Activated CD8-positive, alpha-beta memory T cell treated with anti-CD3 and anti-CD28 coated beads, Interleukin-2, amount 10 ng/mL, durations not matched to agents 7 days and 5 days (primary cell): ENCODE results near the gene ACSF3. TPM values are rescaled to one million over a fixed set of nuclear protein-coding genes. Genes with fewer than 3 reads are reported as not detected.
A peak's percentile ranks its signal among the peaks of the same experiment; 100 is the strongest.
"Not testable (repeated sequence)": the region's sequence is repeated elsewhere in the genome, so short reads cannot be mapped to it uniquely, and the experiment has no call there.

Source experiments
- ATAC-seq: fragments of 150-1000 bp; cut with Tn5 transposase; one replicate; pipeline ENCODE4 v1.10.0; 2021; ENCODE audit warnings: moderate library complexity
- CTCF ChIA-PET: fragments of 350-600 bp; sonication (Branson Sonifier 250); formaldehyde crosslinking; loops from one replicate; lab custom pipeline; 2021; ENCODE audit warnings: antibody characterized with exemption; lab: Charles Lee
- DNase-seq: peaks from one replicate; pipeline ENCODE4 v3.0.0-alpha.2; 2020
- H3K27ac Mint-ChIP-seq: one replicate; pipeline ENCODE4 v1.8.0; 2021; ENCODE audit warnings: mild to moderate bottlenecking, mixed read lengths
- H3K27me3 Mint-ChIP-seq: one replicate; pipeline ENCODE4 v1.8.0; 2021; ENCODE audit warnings: mixed read lengths
- H3K36me3 Mint-ChIP-seq: one replicate; pipeline ENCODE4 v1.8.0; 2021; ENCODE audit warnings: mild to moderate bottlenecking, mixed read lengths
- H3K4me1 Mint-ChIP-seq: one replicate; pipeline ENCODE4 v1.8.0; 2021; ENCODE audit warnings: mixed read lengths
- H3K4me3 Mint-ChIP-seq: one replicate; pipeline ENCODE4 v1.8.0; 2021; ENCODE audit warnings: mild to moderate bottlenecking, moderate library complexity, mixed read lengths
- H3K9me3 Mint-ChIP-seq: one replicate; pipeline ENCODE4 v1.8.0; 2022; ENCODE audit warnings: low read depth, mixed read lengths
- total RNA-seq, 2 experiments: library from RNA; stranded (reverse); gene quantifications; one replicate each; pipeline ENCODE4 v1.2.3, GENCODE V29; 2021

ACSF3 gene
- total RNA-seq, 2 experiments from 2014 or later: 43.6 to 56.7 TPM

GRCh38 chr16:89179148-89179484, 85.5 kb downstream of the ACSF3 start:
- H3K36me3 Mint-ChIP-seq: no peaks in the 10 kb centered on the region
- no peaks in the 10 kb centered on the region for H3K27me3 Mint-ChIP-seq
- DNase-seq (no peak), ATAC-seq (no peak)
- H3K9me3 Mint-ChIP-seq: no peaks in the 10 kb centered on the region
- CTCF ChIA-PET: no interaction called here
- no peaks in the 10 kb centered on the region for H3K4me1 Mint-ChIP-seq
- H3K4me3 Mint-ChIP-seq: no peak overlapping the region
- H3K27ac Mint-ChIP-seq: no peak overlapping the region

- H3K4me3 Mint-ChIP-seq: no peak overlapping the region
- H3K9me3 Mint-ChIP-seq: no peaks in the 10 kb centered on the region
- CTCF ChIA-PET: no interaction called here
- no peaks in the 10 kb centered on the region for H3K4me1 Mint-ChIP-seq
- H3K36me3 Mint-ChIP-seq: no peaks in the 10 kb centered on the region
- no peaks in the 10 kb centered on the region for H3K27me3 Mint-ChIP-seq
- DNase-seq: no peak
- ATAC-seq: no peak
- H3K27ac Mint-ChIP-seq: no peak overlapping the region
Measured at GRCh38 chr16:89179656-89180315, 86.1 kb downstream of the ACSF3 start.

GRCh38 chr16:89183463-89183862, 89.8 kb downstream of the ACSF3 start:
- no peak overlapping the region for H3K4me3 Mint-ChIP-seq
- no peak overlapping the region for H3K27ac Mint-ChIP-seq
- H3K27me3 Mint-ChIP-seq: no peaks in the 10 kb centered on the region
- no peaks in the 10 kb centered on the region for H3K4me1 Mint-ChIP-seq
- DNase-seq: no peak
- CTCF ChIA-PET: no interaction called here
- H3K9me3 Mint-ChIP-seq: no peaks in the 10 kb centered on the region
- H3K36me3 Mint-ChIP-seq: no peaks in the 10 kb centered on the region
- no peak for ATAC-seq

GRCh38 chr16:89183975-89184676, 90.5 kb downstream of the ACSF3 start:
- Mint-ChIP-seq H3K27ac (no peak overlapping the region), H3K27me3 (no peaks in the 10 kb centered on the region), H3K4me1 (no peaks in the 10 kb centered on the region), H3K4me3 (no peak overlapping the region), H3K9me3 (no peaks in the 10 kb centered on the region), H3K36me3 (no peaks in the 10 kb centered on the region)
- CTCF ChIA-PET: no interaction called here
- ATAC-seq (no peak), DNase-seq (no peak)

GRCh38 chr16:89184677-89184932, 91.0 kb downstream of the ACSF3 start:
- Mint-ChIP-seq H3K4me1 (no peaks in the 10 kb centered on the region), H3K27ac (no peak overlapping the region), H3K36me3 (no peaks in the 10 kb centered on the region), H3K27me3 (no peaks in the 10 kb centered on the region), H3K9me3 (no peaks in the 10 kb centered on the region), H3K4me3 (no peak overlapping the region)
- ATAC-seq: no peak
- CTCF ChIA-PET: no interaction called here
- no peak for DNase-seq

- ATAC-seq (peak; percentile 40), DNase-seq (peak; percentile 62)
- Mint-ChIP-seq H3K4me3 (no peak overlapping the region), H3K27ac (no peak overlapping the region), H3K9me3 (no peaks in the 10 kb centered on the region), H3K36me3 (no peaks in the 10 kb centered on the region), H3K4me1 (no peaks in the 10 kb centered on the region), H3K27me3 (no peaks in the 10 kb centered on the region)
- CTCF ChIA-PET: no interaction called here
Measured at GRCh38 chr16:89184933-89185794, 91.5 kb downstream of the ACSF3 start.

GRCh38 chr16:89185887-89186592, 92.4 kb downstream of the ACSF3 start:
- H3K27me3 Mint-ChIP-seq, H3K36me3 Mint-ChIP-seq, H3K9me3 Mint-ChIP-seq, CTCF ChIA-PET, H3K27ac Mint-ChIP-seq, H3K4me3 Mint-ChIP-seq, H3K4me1 Mint-ChIP-seq, ATAC-seq: not testable (repeated sequence)
- peak; percentile 40 for DNase-seq

GRCh38 chr16:89186593-89187031, 93.0 kb downstream of the ACSF3 start:
- H3K4me3 Mint-ChIP-seq, CTCF ChIA-PET, H3K36me3 Mint-ChIP-seq, H3K27me3 Mint-ChIP-seq, H3K4me1 Mint-ChIP-seq, H3K27ac Mint-ChIP-seq, ATAC-seq, H3K9me3 Mint-ChIP-seq: not testable (repeated sequence)
- DNase-seq: peak; percentile 39

- H3K4me3 Mint-ChIP-seq: no peak overlapping the region
- CTCF ChIA-PET: interaction anchor here (1.3 kb wide), 1 partner anchor 29 kb away, joined by 3 read pairs; no protein-coding TSS in a partner anchor
- H3K4me1 Mint-ChIP-seq: no peaks in the 10 kb centered on the region
- no peaks in the 10 kb centered on the region for H3K27me3 Mint-ChIP-seq
- H3K36me3 Mint-ChIP-seq: no peaks in the 10 kb centered on the region
- H3K9me3 Mint-ChIP-seq: no peaks in the 10 kb centered on the region
- ATAC-seq (peak; percentile 57), DNase-seq (peak; percentile 64)
- no peak overlapping the region for H3K27ac Mint-ChIP-seq
Measured at GRCh38 chr16:89187032-89187769, 93.5 kb downstream of the ACSF3 start.

GRCh38 chr16:89187770-89188392, 94.2 kb downstream of the ACSF3 start:
- peak; percentile 48 for DNase-seq
- CTCF ChIA-PET: interaction anchor here (1.3 kb wide), 1 partner anchor 28 kb away, joined by 3 read pairs; no protein-coding TSS in a partner anchor
- ATAC-seq: peak; percentile 20
- Mint-ChIP-seq H3K9me3 (no peaks in the 10 kb centered on the region), H3K4me3 (no peak overlapping the region), H3K27ac (no peak overlapping the region), H3K27me3 (no peaks in the 10 kb centered on the region), H3K36me3 (no peaks in the 10 kb centered on the region), H3K4me1 (no peaks in the 10 kb centered on the region)

- ATAC-seq, CTCF ChIA-PET, DNase-seq, H3K27ac Mint-ChIP-seq, H3K4me3 Mint-ChIP-seq, H3K36me3 Mint-ChIP-seq, H3K4me1 Mint-ChIP-seq, H3K9me3 Mint-ChIP-seq, H3K27me3 Mint-ChIP-seq: not testable (repeated sequence)
Measured at GRCh38 chr16:89188471-89189357, 95.1 kb downstream of the ACSF3 start.
